Activated CD4-positive, alpha-beta T cell treated with anti-CD3 and anti-CD28 coated beads, Interleukin-2, amount 10 ng/mL, durations not matched to agents 7 days and 5 days (primary cell): ENCODE data around the gene C10orf105. TPM values are rescaled to one million over a fixed set of nuclear protein-coding genes. Genes with fewer than 3 reads are reported as not detected.

Source experiments
- CTCF ChIA-PET: fragments of 350-600 bp; sonication (Branson Sonifier 250); formaldehyde crosslinking; loops from one replicate; lab custom pipeline; 2021; ENCODE audit warnings: antibody characterized with exemption; lab: Charles Lee
- POLR2A ChIA-PET: fragments of 350-600 bp; sonication (Branson Sonifier 250); formaldehyde crosslinking; loops from one replicate; lab custom pipeline; 2021; ENCODE audit warnings: antibody characterized with exemption; lab: Charles Lee
- DNase-seq: peaks from one replicate; pipeline ENCODE4 v3.0.0-alpha.2; 2020
- H3K27ac Mint-ChIP-seq: one replicate; pipeline ENCODE4 v1.8.0; 2021; ENCODE audit warnings: mild to moderate bottlenecking, moderate library complexity, mixed read lengths
- H3K27me3 Mint-ChIP-seq: one replicate; pipeline ENCODE4 v1.8.0; 2021; ENCODE audit warnings: mixed read lengths
- H3K36me3 Mint-ChIP-seq: one replicate; pipeline ENCODE4 v1.8.0; 2021; ENCODE audit warnings: low read depth, mixed read lengths
- H3K4me1 Mint-ChIP-seq: one replicate; pipeline ENCODE4 v1.8.0; 2021; ENCODE audit warnings: mixed read lengths
- H3K4me3 Mint-ChIP-seq: one replicate; pipeline ENCODE4 v1.8.0; 2021; ENCODE audit warnings: mild to moderate bottlenecking, moderate library complexity, mixed read lengths
- H3K9me3 Mint-ChIP-seq: one replicate; pipeline ENCODE4 v1.8.0; 2021; ENCODE audit warnings: mixed read lengths
- total RNA-seq, 2 experiments: library from RNA; stranded (reverse); gene quantifications; one replicate each; pipeline ENCODE4 v1.2.3, GENCODE V29; 2021

The C10orf105 gene
- total RNA-seq, 2 experiments from 2014 or later = 0.52 to 0.71 TPM

DNA sequence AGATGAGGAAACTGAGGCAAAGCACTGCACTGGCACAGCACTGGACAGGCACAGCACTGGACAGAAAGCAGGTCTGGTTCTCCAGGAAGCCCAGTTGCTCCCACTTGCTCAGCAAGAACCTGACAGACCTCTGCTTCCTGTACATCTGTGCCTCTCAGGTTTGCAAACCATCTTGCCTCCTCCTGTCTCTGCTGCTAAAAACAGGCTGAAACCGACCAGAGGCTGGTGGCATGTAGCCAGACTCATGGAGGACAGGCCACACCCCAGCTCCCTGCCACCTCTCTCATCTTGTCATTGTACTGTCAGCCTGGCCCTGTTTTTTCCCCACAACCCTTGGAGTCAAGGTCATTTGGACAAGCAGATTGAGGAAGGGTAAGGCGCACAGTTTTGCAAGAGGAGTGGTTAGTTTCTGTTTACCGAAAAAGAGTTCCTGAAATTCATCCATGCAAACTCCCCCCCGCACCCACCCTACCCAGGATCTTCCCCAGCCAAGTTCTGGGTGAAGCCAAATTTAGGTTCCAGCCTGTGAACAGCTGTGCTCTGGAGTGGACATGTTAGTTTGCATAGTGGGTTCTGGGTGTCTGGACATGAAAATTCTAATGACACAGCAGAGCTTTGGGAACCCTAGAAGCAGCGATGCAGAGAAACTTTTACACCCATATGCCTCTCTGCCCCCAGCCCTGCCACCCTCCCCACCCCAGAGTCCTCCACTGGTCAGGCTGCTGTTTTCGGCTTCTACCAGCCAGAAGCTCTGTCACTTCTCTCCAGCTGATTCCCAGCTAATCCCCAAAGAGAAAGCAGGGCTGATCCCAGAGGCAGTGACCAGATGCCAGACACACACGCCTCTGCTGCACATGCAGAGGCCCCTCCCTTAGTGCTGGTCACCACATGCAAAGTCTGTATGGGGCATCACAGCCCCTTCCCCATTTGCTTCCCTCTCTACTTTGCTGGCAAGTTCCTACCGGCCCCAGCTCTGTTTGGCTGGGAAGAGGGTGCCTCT lies 8.5 kb upstream of the C10orf105 start:
- CTCF ChIA-PET = interaction anchor here (0.9 to 6.0 kb wide), 14 partner anchors 9 to 46 kb away, joined by 3 to 40 read pairs (median 4); partner anchors contain the start of gene VSIR
- peak overlapping the region; percentile 98 for H3K27ac Mint-ChIP-seq
- peak; percentile 80 for DNase-seq

DNA sequence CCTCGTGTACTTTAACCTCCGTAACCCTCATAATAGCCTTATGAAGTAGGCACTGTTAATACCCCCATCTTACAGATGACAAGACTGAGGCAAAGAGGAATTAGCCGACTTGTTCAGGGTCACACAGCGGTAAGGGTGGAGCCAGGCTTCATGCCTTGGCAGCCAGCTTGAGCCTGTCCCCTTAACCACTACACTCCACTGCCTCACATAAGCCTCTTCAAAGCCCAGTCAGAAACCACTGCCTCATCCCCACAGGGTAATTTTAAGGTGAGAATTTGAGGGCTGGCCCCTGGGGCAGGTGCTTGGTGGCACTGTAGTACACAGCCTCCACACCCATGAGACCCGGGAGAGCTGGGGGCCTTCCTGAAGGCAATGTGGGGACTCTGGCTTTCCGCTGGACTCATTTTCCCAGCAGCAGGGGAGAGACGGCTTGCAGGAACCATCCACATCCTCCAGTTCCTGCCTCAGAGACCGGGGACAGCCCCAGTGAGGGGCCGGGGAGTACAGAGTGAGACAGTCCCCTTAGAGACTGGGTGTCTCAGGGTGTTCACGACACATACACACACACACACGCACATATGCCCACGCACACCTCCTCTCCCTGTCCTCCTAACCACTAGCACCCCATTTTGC lies 7.6 kb upstream of the C10orf105 start:
- H3K4me1 Mint-ChIP-seq = peaks cover 87% of the 10 kb centered on the region
- peak; percentile 71 for DNase-seq
- POLR2A ChIA-PET = interaction anchor here (0.8 to 1.2 kb wide), 3 partner anchors 21 to 47 kb away, joined by 3 to 6 read pairs (median 5); no protein-coding TSS in a partner anchor
- H3K27me3 Mint-ChIP-seq = no peaks in the 10 kb centered on the region
- H3K36me3 Mint-ChIP-seq = peaks cover 2% of the 10 kb centered on the region
- peak overlapping the region; percentile 98 for H3K27ac Mint-ChIP-seq
- H3K4me3 Mint-ChIP-seq = peak overlapping the region; percentile 55
- CTCF ChIA-PET = interaction anchor here (0.9 to 3.8 kb wide), 9 partner anchors 10 to 47 kb away, joined by 3 to 40 read pairs (median 4); partner anchors contain the start of gene VSIR
- H3K9me3 Mint-ChIP-seq = no peaks in the 10 kb centered on the region

More for the DNA sequence above, 8.5 kb upstream of the C10orf105 start:
- Mint-ChIP-seq H3K27me3 (no peaks in the 10 kb centered on the region), H3K36me3 (peaks cover 4% of the 10 kb centered on the region), H3K4me3 (peak overlapping the region; percentile 55), H3K4me1 (peaks cover 89% of the 10 kb centered on the region), H3K9me3 (no peaks in the 10 kb centered on the region)
- POLR2A ChIA-PET = interaction anchor here (1.0 kb wide), 1 partner anchor 21 kb away, joined by 5 read pairs; no protein-coding TSS in a partner anchor

DNA sequence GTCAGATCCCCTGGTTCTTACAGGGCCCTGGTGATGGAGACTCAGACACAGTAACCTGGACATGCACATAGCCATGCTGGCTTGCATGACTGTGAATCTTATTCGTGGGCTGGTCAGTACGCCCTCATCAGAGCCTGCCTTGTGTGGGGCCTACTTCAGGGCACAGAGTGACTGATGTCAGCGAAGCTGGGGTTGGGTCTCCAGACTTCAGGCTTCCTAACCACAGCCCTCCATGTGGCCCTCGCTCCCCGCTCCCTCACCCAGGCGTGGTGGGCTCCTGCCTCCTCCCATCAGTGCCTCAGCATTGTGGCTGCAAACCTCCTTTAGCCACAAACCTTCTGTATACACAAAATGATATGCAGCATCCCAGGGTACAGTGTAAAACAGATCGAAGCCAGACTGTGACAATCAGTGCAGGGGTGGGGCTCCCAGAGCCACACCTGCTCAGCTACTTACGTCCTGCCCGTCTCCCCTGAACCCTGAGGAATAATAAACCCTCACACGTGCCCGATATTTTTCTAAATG lies 7.1 kb upstream of the C10orf105 start:
- ChIA-PET POLR2A (interaction anchor here (0.8 to 1.2 kb wide), 2 partner anchors 46 to 47 kb away, joined by 3 to 6 read pairs; no protein-coding TSS in a partner anchor), CTCF (interaction anchor here (0.9 to 3.8 kb wide), 8 partner anchors 10 to 46 kb away, joined by 3 to 40 read pairs (median 8); no protein-coding TSS in a partner anchor)
- DNase-seq = peak; percentile 68
- H3K9me3 Mint-ChIP-seq = no peaks in the 10 kb centered on the region
- H3K36me3 Mint-ChIP-seq = peaks cover 2% of the 10 kb centered on the region
- H3K27ac Mint-ChIP-seq = peak overlapping the region; percentile 98
- peaks cover 81% of the 10 kb centered on the region for H3K4me1 Mint-ChIP-seq
- no peaks in the 10 kb centered on the region for H3K27me3 Mint-ChIP-seq
- peak overlapping the region; percentile 55 for H3K4me3 Mint-ChIP-seq

DNA sequence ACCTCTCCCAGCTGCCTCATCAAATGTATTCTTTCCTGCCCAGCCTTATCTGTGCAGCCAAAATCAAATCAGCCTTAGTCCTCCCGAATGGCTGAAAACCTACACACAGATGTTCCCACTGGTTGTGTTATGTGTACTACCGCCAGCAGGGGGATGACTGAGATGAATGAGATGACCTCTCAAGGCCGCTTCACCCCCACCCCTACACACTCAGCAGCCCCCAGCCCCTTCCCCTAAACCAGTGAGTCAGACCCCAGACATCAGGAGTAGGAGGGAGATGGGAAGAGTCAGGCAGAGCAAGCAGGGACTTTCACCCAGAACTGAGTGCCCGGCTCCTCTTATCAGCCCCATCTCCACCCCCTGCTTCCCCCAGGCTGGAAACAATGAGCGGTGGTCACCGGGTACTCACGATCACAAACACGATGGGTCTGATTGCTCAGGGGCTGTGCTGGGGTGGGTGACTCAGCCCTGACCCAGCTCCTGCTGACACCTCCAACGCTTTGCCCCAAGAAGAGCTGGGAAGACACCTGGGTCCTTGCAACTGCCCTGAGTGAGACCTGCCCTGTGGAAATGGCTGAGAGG lies 6.5 kb upstream of the C10orf105 start:
- DNase-seq = peak; percentile 63
- Mint-ChIP-seq H3K36me3 (peaks cover 2% of the 10 kb centered on the region), H3K27ac (peak overlapping the region; percentile 98), H3K9me3 (no peaks in the 10 kb centered on the region), H3K4me3 (peak overlapping the region; percentile 55), H3K27me3 (no peaks in the 10 kb centered on the region), H3K4me1 (peaks cover 75% of the 10 kb centered on the region)
- CTCF ChIA-PET = interaction anchor here (0.6 to 3.8 kb wide), 11 partner anchors 11 to 125 kb away, joined by 3 to 40 read pairs (median 4); partner anchors contain the start of gene PSAP
- POLR2A ChIA-PET = interaction anchor here (0.8 to 1.2 kb wide), 3 partner anchors 46 to 48 kb away, joined by 3 to 6 read pairs (median 3); no protein-coding TSS in a partner anchor

DNA sequence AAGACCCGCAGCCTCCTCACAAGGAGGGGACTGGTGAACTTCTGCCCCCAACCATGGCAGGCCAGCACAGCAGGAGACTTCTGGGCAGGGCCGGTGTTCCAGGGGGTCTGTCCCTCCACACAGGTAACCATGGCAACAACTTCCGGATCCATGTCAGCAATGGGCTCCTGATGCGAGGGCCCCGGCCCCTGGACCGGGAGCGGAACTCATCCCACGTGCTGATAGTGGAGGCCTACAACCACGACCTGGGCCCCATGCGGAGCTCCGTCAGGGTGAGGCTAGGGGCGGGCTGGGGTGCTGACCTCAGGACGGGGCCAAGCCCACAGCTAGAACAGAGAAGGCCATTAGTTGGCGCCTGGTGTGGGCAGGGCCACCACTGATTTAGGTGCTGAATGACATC lies 5.7 kb upstream of the C10orf105 start:
- Mint-ChIP-seq H3K27ac (peak overlapping the region; percentile 98), H3K9me3 (no peaks in the 10 kb centered on the region), H3K4me3 (peak overlapping the region; percentile 55), H3K36me3 (peaks cover 2% of the 10 kb centered on the region), H3K27me3 (no peaks in the 10 kb centered on the region), H3K4me1 (peaks cover 71% of the 10 kb centered on the region)
- no peak for DNase-seq
- ChIA-PET CTCF (interaction anchor here (0.6 to 3.8 kb wide), 10 partner anchors 11 to 126 kb away, joined by 3 to 40 read pairs (median 6); partner anchors contain the start of gene PSAP), POLR2A (interaction anchor here (1.0 kb wide), 1 partner anchor 49 kb away, joined by 3 read pairs; no protein-coding TSS in a partner anchor)

DNA sequence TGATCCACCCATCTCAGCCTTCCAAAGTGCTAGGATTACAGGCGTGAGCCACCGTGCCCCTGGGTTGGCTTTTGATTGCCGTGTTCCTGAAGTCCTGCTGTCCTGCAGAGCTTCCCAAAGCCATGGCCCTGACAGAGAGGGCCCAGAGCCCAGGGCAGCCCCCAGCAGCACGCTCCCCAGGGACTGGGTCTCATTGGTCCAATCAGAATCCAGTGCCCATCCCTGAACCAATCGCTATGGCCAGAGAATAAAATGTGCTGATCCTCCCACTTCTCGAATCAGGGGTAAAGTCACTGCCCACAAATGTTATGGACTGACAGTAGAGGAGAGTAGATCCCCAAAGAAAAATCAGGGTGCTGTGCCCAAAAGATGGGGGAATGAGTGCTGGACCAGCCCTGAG lies 5.0 kb upstream of the C10orf105 start:
- peak overlapping the region; percentile 72 for H3K27ac Mint-ChIP-seq
- POLR2A ChIA-PET = no interaction called here
- H3K9me3 Mint-ChIP-seq = no peaks in the 10 kb centered on the region
- no peak overlapping the region for H3K4me3 Mint-ChIP-seq
- CTCF ChIA-PET = interaction anchor here (1.0 to 3.8 kb wide), 7 partner anchors 10 to 49 kb away, joined by 3 to 40 read pairs (median 10); partner anchors contain the start of gene VSIR
- H3K27me3 Mint-ChIP-seq = no peaks in the 10 kb centered on the region
- peaks cover 67% of the 10 kb centered on the region for H3K4me1 Mint-ChIP-seq
- H3K36me3 Mint-ChIP-seq = peaks cover 2% of the 10 kb centered on the region
- no peak for DNase-seq

DNA sequence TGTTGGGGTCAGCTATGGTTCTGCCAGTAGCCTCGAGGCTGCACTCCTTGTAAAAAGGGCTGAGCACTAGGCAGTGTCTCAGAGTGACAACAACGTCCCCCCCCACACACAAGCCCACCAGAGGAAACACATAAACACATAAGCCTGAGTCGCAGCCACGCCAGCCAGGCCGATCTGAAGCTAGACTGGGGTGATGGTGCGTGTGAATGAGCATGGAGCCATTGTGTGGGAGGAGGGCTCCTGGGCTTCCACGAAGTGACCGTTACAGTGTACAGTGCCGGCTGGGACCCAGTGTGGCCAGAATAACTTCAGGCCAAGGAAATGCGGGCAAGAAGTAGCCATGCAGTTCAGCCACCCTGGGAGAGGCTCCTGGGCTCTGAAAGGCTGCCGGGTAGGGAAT lies 3.7 kb upstream of the C10orf105 start:
- Mint-ChIP-seq H3K27me3 (no peaks in the 10 kb centered on the region), H3K4me3 (no peak overlapping the region), H3K27ac (peak overlapping the region; percentile 25), H3K9me3 (no peaks in the 10 kb centered on the region), H3K36me3 (peaks cover 2% of the 10 kb centered on the region), H3K4me1 (peaks cover 54% of the 10 kb centered on the region)
- no peak for DNase-seq
- ChIA-PET CTCF (interaction anchor here (1.0 to 3.6 kb wide), 4 partner anchors 14 to 50 kb away, joined by 3 to 27 read pairs (median 9); partner anchors contain the start of gene VSIR), POLR2A (no interaction called here)

DNA sequence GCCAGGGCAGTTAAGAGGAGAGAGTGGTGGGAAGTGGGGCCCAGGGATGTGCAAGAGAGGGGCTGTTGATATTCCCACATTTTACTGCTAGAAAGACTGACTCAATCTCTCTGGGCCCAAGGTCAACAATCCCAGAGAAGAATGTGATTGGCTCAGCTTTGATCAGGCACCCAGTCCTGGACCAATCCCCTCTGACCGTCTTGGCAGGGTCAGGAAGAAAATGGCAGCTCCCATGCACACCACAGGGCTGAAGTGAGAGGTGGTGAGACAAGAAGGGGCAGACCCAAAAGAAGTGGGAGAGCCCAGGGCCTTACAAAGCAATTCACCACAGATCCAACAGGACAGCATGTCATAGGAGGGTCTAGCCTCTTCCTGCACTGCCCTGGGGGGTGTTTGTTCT lies 3.3 kb upstream of the C10orf105 start:
- H3K4me3 Mint-ChIP-seq = no peak overlapping the region
- ChIA-PET CTCF (interaction anchor here (1.1 to 2.7 kb wide), 3 partner anchors 14 to 50 kb away, joined by 3 to 10 read pairs (median 8); partner anchors contain the start of gene VSIR), POLR2A (no interaction called here)
- no peak overlapping the region for H3K27ac Mint-ChIP-seq
- peaks cover 50% of the 10 kb centered on the region for H3K4me1 Mint-ChIP-seq
- no peaks in the 10 kb centered on the region for H3K27me3 Mint-ChIP-seq
- DNase-seq = no peak
- peaks cover 2% of the 10 kb centered on the region for H3K36me3 Mint-ChIP-seq
- no peaks in the 10 kb centered on the region for H3K9me3 Mint-ChIP-seq

DNA sequence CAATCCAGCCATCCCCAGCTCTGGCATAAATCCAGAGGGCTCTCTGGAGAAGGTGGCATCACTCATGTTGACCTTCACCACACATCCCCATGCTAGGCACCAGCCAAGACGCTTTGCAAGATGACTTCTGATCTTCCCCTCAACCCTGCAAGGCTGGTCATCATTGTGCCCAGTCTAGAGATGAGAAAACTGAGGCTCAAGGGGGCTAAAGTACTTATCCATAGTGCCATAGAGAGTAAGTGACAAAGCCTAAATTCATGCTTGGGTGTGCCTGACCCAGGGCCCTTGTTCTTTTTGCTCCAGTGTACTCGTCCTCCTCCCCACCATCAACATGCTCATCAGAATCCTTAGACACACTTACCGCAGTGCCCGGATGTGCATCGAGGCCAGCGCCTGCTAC lies 1.7 kb upstream of the C10orf105 start:
- peaks cover 40% of the 10 kb centered on the region for H3K4me1 Mint-ChIP-seq
- H3K36me3 Mint-ChIP-seq = peaks cover 2% of the 10 kb centered on the region
- no peak overlapping the region for H3K4me3 Mint-ChIP-seq
- H3K27ac Mint-ChIP-seq = peak overlapping the region; percentile 46
- CTCF ChIA-PET = interaction anchor here (1.4 to 5.3 kb wide), 2 partner anchors 13 to 24 kb away, joined by 5 to 25 read pairs; no protein-coding TSS in a partner anchor
- H3K27me3 Mint-ChIP-seq = no peaks in the 10 kb centered on the region
- POLR2A ChIA-PET = no interaction called here
- no peak for DNase-seq
- H3K9me3 Mint-ChIP-seq = no peaks in the 10 kb centered on the region

DNA sequence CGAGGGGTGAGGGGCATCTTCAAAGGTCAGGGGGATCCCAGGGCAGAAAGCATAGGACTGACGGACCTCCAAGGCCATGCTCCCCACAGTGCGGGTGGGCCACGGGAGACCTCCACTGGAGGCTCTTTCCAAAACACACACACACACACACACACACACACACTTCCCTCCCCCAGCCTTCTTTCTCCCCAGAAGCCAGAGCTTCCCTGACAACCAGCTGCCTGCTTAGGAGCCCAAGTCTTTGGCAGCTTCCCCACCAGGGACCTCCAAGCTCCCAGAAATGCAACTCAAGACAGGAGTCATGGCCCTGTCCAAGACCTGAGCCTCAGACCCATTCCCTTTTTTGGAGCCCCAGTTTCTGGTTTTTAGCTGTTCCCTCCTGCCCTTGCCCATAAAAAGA lies 710 bp upstream of the C10orf105 start:
- Mint-ChIP-seq H3K36me3 (peaks cover 2% of the 10 kb centered on the region), H3K27me3 (no peaks in the 10 kb centered on the region), H3K27ac (no peak overlapping the region), H3K9me3 (no peaks in the 10 kb centered on the region), H3K4me3 (no peak overlapping the region), H3K4me1 (peaks cover 37% of the 10 kb centered on the region)
- POLR2A ChIA-PET = no interaction called here
- CTCF ChIA-PET = interaction anchor here (0.8 to 5.3 kb wide), 6 partner anchors 9 to 32 kb away, joined by 3 to 25 read pairs (median 4); no protein-coding TSS in a partner anchor
- no peak for DNase-seq

DNA sequence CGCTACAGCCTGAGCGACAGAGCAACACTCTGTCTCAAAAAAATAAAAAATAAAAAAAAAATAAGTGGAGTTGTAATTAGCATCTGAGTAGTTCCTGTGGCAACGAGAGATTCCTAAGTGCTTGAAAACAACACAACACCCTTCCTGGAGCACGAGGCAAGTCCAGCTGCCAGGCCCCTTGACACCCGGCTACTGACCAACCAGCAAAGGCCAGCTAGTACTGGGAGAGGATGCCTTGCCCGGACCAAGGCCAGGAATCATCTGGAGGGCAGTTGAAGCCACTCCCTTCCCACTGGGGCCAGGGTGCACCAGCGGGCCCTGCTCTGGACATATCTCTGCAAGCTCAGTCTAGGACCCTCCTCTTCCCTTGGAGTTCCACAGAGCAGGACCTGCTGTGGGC lies 536 bp downstream of the C10orf105 start:
- peaks cover 37% of the 10 kb centered on the region for H3K4me1 Mint-ChIP-seq
- H3K27me3 Mint-ChIP-seq = no peaks in the 10 kb centered on the region
- peaks cover 2% of the 10 kb centered on the region for H3K36me3 Mint-ChIP-seq
- no peak overlapping the region for H3K4me3 Mint-ChIP-seq
- no peak for DNase-seq
- CTCF ChIA-PET = interaction anchor here (0.7 to 5.3 kb wide), 3 partner anchors 11 to 591 kb away, joined by 5 to 25 read pairs (median 6); no protein-coding TSS in a partner anchor
- H3K27ac Mint-ChIP-seq = no peak overlapping the region
- no peaks in the 10 kb centered on the region for H3K9me3 Mint-ChIP-seq
- POLR2A ChIA-PET = interaction anchor here (0.7 kb wide), 1 partner anchor 21 kb away, joined by 3 read pairs; no protein-coding TSS in a partner anchor
